ENCODE data around the gene HSPA4L.

The HSPA4L gene

DNA sequence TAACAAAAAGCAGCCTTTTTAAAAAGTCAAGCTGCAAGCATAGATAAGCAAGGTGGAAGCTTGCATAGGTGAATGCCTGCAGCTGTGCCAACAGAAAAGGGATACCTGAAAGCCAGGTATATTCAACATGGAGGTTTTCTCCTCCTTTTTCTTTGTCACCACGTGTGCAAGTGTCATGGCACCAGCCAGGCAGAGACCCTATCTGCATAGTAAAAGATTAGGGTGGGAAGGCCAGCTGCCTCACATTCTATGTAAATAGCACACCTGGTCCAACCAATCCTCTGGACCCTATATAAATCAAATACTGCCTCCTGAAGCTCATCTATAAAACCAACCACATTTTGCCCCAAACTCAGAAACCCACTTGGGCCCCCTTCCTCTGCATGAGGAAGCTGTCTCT, 70.5 kb downstream of the HSPA4L start:
- DNase-seq = no peak
- intact Hi-C loops (cut with DNase I) = no loop called here

DNA sequence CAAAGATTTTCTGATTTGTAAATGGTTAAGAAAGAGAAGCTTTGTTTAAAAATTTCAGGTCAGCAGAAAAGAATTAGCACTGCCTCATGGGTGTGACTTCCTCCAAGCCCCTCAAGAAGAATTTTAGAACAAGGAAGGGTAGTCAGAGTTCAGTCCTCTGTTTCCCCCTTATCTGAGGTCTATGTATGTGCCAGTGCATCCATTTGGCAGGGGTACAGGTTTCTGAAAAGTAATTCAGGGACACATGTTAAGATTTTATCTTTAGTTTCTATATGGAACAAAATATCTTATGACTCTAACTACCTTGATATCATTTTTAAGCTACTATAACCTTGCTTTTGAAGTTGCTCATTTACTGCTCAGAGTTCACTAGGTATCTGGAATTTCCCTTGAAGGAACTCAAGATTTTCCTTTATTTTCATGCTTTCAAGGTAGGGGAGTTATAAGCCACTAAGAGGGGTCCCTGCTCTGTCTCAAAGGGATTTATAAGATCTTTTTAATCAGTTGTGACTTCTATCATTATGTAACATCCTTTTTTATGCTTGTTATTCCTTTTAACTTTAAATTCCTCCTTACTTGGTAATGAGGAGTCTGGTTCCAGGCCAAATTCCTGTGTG, 74.2 kb downstream of the HSPA4L start:
- no peak for DNase-seq
- intact Hi-C loops (cut with DNase I) = no loop called here

DNA sequence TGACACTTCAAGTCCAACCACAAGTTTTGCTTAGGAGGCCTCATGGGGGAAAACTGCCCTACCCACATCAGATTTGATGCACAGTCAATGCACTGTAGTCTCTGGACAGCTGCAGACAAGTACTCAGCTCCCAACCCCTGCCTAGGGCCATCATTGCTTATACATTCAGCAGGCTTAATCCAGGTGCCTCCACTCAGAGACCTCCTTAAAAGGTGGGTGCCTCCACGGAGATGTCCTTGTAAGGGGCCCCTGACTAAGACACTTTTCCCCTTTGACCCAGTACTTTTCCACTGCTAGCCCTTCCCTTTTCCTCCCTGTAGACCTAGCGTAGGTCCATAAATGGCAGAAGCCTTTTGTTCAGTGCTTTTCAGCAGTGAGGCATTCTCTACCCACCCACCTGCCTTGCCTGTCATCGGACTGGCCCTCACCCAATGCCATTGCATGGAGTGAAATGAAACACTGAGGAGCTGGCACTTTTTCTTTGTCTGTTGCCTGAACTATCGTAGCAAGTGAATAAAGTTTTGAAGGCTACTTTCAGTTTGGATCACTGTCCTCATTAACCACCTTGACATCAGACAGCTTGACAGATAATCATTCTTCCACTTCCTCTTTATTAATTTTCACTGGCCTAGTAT, 74.8 kb downstream of the HSPA4L start:
- no peak for DNase-seq
- intact Hi-C loops (cut with DNase I) = no loop called here

DNA sequence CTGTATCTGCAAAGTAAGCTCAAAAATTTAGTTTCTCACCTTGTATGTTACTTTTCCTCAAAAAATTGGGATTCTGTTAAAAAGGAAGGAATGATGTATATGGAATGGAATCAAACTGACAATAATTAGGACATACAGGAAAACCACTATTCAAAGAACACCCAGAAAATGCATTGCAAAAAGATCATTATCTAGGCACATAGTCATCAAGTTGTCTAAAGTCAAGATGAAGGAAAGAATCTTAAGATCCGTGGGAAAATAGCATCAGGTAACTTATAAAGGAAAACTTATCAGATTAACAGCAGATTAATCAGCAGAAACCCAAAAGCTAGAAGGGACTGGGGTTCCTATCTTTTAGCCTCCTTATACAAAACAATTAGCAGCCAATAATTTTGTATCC, 75.5 kb downstream of the HSPA4L start:
- intact Hi-C loops (cut with DNase I) = no loop called here
- DNase-seq = no peak

DNA sequence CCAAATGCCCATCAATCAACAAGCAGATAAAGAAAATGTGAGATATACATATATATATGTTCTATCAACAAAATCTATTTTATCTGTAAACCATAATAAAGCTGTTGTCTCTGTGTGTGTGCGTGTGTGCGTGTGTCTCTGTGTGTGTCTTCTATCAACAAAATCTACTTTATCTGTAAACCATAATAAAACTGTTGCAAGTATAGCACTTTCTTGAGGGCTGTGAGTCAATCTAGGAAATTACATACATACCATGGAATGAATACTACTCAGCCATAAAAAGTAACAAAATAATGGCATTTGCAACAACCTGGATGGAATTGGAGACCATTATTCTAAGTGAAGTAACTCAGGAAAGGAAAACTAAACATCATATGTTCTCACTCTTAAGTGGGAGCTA, 86.1 kb downstream of the HSPA4L start:
- DNase-seq = no peak
- intact Hi-C loops (cut with DNase I) = no loop called here

DNA sequence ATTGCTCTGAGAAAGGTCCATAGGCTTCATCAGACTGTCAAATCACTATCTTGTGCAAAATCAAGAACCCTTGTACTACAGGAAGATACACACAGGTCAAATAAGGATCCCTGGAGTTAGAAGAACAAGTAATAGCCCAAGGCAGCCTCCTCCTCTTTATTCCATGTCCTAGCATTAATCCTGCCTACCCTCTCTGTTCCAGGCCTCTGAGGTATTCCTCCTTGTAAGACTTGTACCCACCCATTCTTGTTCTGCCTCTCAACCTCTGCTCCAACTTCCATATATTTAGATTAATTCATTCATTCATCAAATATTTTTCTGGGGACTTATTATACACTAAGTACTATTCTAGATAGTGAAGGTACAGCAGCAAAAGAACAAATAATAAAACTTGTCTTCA, 88.2 kb downstream of the HSPA4L start:
- DNase-seq = no peak
- intact Hi-C loops (cut with DNase I) = no loop called here

DNA sequence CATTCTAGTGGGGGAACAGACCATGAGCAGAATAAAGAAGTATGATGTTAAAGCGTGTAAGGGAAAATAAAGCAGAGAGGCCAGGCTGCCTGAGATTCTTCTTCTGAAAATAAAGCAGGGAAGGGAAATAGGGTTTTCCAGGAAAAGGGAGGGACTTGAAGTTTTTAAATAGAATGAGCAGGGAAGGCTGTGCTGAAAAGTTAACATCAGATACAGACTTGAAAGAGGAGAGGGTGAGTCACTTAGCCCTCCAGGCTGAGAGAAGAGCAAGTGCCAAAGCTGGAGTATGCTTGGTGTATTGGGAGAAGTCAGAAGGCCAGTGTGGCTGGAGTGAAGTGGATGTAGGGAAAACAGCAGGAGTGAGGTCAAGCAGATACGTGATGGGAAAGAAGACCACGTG, 88.6 kb downstream of the HSPA4L start:
- DNase-seq = peak in 1 of 42 donors; percentile 53
- intact Hi-C loops (cut with DNase I) = no loop called here

DNA sequence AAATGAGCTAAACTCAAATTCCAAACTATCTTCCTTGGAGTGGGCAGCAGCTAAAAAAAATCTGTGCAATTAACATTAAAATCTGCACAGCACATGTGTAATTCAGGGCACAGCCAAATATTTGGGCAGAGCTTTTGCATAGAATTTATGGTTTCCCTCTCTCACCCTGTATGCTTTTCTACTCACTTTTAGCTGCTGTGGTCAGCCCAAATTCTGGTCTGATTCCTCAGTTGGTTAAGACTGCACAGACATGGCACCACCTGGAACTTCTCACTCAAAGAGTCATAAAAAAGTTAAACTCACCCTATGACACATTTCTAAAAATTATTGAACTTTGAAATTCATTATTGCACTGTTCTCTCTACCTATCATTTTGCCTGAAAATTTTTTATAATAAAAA, 93.7 kb downstream of the HSPA4L start:
- intact Hi-C loops (cut with DNase I) = no loop called here

DNA sequence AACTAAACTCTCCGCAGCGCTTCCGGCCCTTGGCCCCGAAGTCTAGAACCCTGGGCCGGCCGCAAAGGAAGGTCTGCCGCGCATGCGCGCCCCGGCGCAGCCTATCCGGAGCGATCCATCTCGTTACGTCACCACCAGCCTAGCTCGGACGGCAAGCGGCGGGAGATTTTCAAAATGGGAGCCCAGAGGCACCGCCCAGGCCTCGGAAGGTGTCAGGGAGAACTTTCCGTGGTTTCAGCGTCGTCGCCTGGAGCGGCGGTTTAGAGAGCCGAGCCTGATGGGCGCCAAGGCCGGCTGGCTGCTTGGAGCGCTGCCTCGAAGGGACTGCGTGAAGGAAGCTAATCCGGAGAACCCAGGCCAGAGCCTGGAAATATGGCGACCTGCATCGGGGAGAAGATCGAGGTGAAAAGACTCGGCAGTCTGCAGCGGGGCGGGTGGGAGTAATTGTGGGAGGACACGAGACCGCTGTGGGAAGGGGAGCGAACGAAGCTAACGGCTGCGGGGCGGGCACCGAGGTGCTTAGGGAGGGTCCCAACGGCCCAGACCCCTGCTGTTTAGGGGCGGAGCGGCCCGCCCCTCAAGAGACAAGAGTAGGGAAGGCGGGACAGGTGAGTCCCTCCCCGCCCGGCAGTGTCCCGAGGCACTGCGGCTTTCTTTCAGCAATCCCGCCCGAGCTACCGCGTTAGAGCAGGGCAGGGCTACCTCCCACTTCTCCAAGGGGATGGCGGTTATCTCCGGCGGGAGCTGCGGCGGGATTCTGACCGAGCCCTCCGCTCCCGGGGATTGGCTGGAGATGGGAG, 98.8 kb downstream of the HSPA4L start, which contains the start of gene PLK4:
Gene PLK4 (plus strand): TSS at position 131 of the 800 bp plus-strand sequence. CDS start 242 bp downstream, at position 373.
- peak; percentile 88 to 98 (median 94) for DNase-seq
- intact Hi-C loops (cut with DNase I) = no loop called here

More for the DNA sequence above, 93.7 kb downstream of the HSPA4L start:
- no peak for DNase-seq

DNA sequence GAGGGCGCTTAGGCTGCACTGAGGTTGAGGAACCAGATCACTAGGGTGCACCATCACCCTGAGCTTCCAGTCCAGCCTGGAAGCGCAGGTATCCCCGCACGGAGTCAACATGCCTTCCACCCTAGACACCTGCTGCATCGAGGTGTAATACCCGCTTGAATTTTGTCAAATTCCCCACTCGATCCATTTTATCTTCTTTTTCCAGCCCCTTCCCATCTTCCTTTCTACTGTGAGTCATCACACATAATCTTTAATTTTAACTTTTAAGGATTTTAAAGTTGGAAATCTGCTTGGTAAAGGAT, 99.4 kb downstream of the HSPA4L start:
- intact Hi-C loops (cut with DNase I) = no loop called here
- no peak for DNase-seq

DNA sequence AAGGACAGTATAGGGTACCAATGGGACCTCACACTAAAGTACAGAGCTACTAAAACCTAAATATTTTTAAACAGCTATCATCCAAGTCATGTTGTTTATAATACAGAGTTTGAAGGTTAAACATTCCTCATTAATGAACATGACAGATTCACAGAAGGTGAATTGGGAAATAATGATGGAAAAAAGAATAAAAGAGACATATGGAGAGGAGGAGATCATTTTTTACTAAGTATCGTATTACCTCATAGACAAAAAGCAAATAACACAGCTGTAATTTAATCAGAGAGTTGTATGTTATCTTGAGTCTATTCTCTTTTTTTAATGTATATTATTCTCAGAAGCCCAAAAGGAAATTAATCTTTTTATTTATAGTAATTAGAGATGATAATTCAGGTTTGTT, 106.4 kb downstream of the HSPA4L start:
- intact Hi-C loops (cut with DNase I) = no loop called here
- DNase-seq = no peak

DNA sequence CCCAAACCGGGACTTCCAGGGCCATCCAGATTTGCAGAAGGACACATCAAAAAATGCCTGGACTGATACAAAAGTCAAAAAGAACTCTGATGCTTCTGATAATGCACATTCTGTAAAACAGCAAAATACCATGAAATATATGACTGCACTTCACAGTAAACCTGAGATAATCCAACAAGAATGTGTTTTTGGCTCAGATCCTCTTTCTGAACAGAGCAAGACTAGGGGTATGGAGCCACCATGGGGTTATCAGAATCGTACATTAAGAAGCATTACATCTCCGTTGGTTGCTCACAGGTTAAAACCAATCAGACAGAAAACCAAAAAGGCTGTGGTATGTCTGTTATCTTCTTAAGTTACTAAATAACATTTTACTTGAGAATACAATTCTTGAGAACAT, 107.8 kb downstream of the HSPA4L start:
- intact Hi-C loops (cut with DNase I) = no loop called here
- DNase-seq = no peak
